Suprapubic skin (tissue), 3 donors: Measurements from ENCODE around the gene SVIL.

Experiments used
- CTCF ChIP-seq, 2 donors: fragments of 200-600 bp in 1 of 2; fragments of 450-650 bp in 1 of 2; sonication (generic) in 1 of 2; IDR thresholded peaks; one replicate each; pipeline ENCODE4 v1.5.1; 2016 to 2019; ENCODE audit warnings: antibody characterized with exemption in 2 of 2, mild to moderate bottlenecking in 1 of 2, moderate library complexity in 1 of 2
- POLR2AphosphoS5 ChIP-seq, 3 donors: sonication (generic); formaldehyde crosslinking; IDR thresholded peaks; one replicate each; pipeline ENCODE4 v1.6.1; 2017; ENCODE audit warnings: antibody characterized with exemption in 3 of 3

GRCh38 chr10:29569795-29570194 is 65.0 kb downstream of the SVIL start:
- TF ChIP-seq CTCF (IDR thresholded peaks at IDR 0.05) (no peak), POLR2AphosphoS5 (IDR thresholded peaks at IDR 0.05) (no peak)
